ENCODE measurements around the gene UBL3.

UBL3 gene, protein sequence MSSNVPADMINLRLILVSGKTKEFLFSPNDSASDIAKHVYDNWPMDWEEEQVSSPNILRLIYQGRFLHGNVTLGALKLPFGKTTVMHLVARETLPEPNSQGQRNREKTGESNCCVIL

GRCh38 chr13:29850213-29850898 lies at the start of gene UBL3:
UBL3 (minus strand) TSS chr13:29850617; CDS start chr13:29849538, 1,079 bp downstream.
- DNase-seq (ENCODE audit: low spot score) = peak; percentile 99

DNA sequence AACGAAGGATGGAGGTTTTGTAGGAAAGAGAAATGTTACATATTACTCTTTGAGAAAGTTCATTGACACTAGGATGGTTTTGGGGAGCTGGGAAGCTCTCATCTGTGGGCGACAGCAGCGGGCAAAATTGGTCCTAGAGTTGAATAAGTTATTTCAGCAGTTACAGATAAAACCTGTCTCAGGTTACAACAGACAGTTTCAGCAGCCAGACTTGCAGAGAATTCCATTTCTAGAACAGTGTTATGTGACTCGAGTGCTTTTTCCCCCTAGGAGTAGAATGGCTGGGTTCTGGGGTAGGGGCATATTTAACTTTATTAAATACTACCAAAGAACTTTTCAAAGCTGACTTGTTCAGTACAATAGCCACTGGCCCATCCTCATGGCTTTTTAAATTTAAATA lies 46.7 kb upstream of the UBL3 start:
- DNase-seq (ENCODE audit: low spot score) = no peak

GRCh38 chr13:29893438-29893837 lies 43.0 kb upstream of the UBL3 start:
- no peak for DNase-seq (ENCODE audit: low spot score)

GRCh38 chr13:29892151-29892550 lies 41.7 kb upstream of the UBL3 start:
- DNase-seq (ENCODE audit: low spot score) = no peak

DNA sequence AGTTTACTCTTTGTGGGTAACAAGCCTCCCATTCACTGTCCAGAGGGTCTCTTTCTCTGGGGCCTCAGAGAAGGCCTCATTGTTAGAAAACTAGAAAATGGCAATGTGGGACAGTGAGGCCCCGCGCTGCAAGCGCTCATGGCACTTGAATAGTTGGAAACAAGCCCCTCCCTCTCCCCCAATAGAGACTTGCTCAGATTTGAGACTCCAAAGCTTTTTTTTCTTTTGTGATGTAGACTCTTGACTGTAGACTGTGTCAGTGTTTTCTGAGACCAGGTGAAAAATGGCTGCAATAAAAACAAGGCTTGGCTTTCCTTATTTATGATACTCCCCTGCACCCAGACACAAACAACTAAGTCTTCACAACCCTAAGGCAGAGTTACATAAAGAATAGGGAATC lies 38.7 kb upstream of the UBL3 start:
- DNase-seq (ENCODE audit: low spot score) = no peak

GRCh38 chr13:29888306-29888705 lies 37.9 kb upstream of the UBL3 start:
- DNase-seq (ENCODE audit: low spot score) = no peak

DNA sequence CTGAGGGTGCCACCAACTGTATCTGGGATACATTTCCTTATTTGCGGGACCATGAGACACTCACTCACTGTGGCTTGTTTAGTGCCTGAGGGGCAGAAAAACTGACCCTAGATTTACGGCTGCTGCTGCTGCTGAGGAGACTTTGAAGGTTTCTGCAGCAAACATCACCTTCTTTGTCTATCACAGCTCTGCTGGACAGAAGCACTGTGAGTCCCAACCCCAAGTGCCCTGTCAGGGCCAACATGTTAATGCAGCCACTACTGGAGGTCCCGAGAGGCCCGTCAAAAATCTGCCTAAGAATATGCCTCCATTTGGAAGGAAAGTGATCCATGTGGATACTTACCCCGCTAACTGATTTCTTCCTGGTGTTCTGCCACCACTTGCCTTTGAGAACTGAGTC lies 37.3 kb upstream of the UBL3 start:
- DNase-seq (ENCODE audit: low spot score) = no peak

GRCh38 chr13:29887030-29887557 lies 36.7 kb upstream of the UBL3 start:
- no peak for DNase-seq (ENCODE audit: low spot score)

GRCh38 chr13:29886446-29886845 lies 36.0 kb upstream of the UBL3 start:
- no peak for DNase-seq (ENCODE audit: low spot score)

- no peak for DNase-seq (ENCODE audit: low spot score)
Measured at GRCh38 chr13:29885989-29886388, 35.6 kb upstream of the UBL3 start.

DNA sequence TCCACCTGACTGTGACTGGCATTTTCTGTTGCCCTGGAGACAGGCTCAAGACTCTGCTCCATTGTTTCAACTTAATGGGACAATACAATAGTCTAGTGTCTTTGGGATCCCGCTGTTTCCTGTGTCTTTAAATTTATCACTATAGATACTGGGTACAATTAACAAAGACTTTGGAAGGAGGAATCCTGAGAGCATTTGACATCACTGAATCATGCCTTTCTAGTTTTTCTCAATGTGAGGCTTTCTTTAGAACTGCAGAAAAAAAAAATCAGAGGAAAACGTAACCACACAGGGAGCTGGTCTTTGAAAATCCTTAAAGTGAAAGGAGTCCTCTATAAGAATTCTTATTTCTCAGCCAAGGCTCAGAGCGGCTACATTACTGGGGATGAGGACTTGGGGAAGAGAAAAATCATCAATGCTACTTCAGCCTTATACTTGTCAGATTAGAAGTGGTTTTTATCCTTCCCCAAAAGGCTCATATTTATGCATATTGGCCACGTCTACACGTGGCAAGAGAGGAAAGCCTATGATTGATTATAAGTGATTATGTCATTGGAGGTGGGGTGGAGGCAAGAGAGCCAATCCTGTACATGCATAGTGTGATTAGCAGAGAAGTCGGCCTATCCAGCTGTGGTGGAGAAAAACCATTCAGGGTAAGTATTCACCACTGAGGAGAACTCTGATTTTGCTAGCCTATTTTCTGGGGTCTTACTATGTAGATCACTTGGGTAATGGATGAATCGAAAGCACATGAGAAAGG lies 34.4 kb upstream of the UBL3 start:
- peak; percentile 50 for DNase-seq (ENCODE audit: low spot score)

DNA sequence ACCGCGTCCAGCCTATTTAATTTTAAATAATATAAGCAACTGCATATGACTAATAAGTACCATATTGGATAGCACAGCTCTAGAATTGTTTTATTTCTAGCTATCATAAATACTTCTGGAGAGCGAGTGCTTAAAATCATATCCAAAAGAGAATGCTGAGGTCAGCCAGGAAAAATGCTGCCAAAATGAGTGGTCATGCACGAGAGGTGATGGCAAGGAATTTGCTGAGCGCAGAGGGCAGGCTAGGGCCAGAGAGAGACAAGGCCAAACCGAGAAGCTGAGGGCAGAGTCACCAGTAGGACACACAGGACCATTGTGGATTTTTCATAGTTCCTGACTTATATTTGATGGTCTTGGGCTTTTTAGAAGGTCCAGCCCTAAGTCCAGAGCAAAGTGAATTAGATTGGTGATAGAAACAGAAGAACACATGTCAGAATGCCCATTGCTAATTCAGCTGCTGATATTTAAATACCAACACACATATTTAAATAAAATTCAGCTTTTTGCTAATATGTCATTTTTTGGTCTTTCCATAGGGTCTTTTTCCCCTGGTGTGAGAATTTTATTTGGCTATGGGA lies 33.6 kb upstream of the UBL3 start:
- peak; percentile 28 for DNase-seq (ENCODE audit: low spot score)

GRCh38 chr13:29882076-29882475 lies 31.7 kb upstream of the UBL3 start:
- DNase-seq (ENCODE audit: low spot score) = no peak

GRCh38 chr13:29878101-29878500 lies 27.7 kb upstream of the UBL3 start:
- DNase-seq (ENCODE audit: low spot score) = no peak

GRCh38 chr13:29877456-29878078 lies 27.1 kb upstream of the UBL3 start:
- DNase-seq (ENCODE audit: low spot score) = no peak

DNA sequence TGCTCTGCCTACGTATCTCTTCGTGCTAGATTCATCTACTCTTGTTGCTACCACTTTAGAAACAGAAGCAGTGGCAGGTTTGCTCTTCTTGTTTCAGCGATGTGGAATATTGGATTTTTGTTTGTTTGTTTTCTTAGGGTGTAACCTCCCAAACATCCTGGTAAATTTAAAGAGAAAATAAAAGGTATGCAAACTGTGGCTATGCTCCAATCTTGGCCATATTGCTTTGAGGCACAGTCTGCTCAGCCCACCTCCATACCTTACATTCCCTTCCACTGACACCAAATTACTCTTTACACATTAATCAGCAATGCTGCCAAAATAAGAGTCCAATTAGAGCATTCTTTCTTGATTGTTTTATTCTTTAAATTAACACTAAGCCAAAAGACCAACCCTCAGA lies 25.2 kb upstream of the UBL3 start:
- no peak for DNase-seq (ENCODE audit: low spot score)

- DNase-seq (ENCODE audit: low spot score) = no peak
Measured at GRCh38 chr13:29868581-29868980, 18.2 kb upstream of the UBL3 start.

DNA sequence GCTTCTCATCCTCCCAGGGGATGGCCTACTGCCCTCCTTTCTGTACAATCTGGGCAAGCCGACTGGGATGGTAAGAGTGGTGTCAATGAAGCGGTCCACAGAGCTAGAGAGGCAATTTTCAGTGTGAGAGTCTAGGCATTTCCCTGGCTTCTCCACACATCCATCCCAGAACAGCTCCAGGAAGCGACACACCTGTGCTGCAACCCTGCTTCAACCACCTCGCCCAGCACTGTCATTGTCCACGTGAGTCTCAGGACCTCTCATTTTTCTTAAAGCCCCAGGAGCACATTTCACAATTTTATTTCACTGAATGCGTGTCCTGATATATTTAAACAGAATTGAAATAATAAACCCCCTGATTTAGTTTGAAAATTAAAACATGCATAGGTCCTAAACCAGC lies 15.5 kb upstream of the UBL3 start:
- DNase-seq (ENCODE audit: low spot score) = no peak

DNA sequence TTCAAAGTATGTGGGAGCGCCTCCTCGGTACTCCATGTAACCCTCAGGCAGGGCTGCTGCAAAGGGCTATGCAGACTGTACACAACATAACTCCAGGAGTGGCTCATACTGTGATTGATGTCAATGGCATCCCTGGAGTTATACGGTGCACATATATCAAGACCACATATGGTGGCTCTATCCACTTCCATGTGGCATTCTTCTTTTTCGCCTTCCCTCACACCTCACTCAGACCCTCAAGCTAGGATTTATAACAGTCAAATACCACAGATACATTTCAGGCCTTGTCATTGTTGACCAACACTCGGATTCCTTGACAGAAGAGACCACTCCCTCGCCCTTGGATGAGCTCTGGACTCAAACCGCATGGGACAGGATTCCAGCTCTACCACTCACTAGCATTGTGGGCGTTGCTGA lies 11.3 kb upstream of the UBL3 start:
- no peak for DNase-seq (ENCODE audit: low spot score)

DNA sequence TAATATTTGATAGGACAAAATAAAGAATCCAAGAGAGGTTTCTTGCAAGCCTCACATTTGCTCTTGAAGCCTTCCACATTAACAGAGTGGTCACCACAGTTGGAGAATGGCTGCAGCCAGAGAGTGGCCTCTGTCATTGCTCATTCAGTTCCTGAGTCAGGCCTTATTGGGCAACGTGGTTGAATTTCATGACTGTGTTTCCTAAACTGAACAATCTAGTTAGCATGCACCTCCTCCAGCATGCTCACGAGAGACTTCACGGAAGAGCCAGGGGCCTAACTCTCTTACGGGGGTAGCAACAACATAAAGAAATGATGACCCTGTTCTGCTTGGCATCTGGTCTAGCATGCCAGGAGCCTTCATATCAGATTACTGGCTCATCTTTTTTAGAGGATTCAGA lies 9.6 kb upstream of the UBL3 start:
- DNase-seq (ENCODE audit: low spot score) = no peak

DNA sequence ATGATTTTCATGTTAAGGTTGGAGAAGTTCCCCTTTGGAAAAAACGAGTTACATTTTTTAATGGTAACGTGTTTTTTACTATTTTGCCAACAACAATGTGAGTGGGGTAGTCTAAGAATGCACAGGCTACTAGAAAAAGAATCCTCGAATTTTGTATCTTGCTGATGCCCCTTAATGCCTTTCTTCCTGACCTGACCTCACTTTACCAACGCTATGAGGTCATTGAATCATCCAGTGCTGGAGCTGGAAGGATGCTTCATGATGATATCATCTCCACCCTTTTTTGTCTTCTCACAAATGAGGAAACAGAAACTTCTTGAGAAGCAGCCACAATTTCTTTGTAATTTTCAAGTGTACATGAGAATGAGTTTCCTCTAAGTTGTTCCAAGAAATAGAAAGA lies 8.2 kb upstream of the UBL3 start:
- no peak for DNase-seq (ENCODE audit: low spot score)

- no peak for DNase-seq (ENCODE audit: low spot score)
Measured at GRCh38 chr13:29858231-29858630, 7.8 kb upstream of the UBL3 start.
